ENCODE data around the gene SDCCAG8. TPM values are rescaled to one million over a fixed set of nuclear protein-coding genes. Genes with fewer than 3 reads are reported as not detected.

The SDCCAG8 gene
- total and polyA plus RNA-seq, 4 donors: 25.4 to 96.7 (median 48.2) TPM

DNA sequence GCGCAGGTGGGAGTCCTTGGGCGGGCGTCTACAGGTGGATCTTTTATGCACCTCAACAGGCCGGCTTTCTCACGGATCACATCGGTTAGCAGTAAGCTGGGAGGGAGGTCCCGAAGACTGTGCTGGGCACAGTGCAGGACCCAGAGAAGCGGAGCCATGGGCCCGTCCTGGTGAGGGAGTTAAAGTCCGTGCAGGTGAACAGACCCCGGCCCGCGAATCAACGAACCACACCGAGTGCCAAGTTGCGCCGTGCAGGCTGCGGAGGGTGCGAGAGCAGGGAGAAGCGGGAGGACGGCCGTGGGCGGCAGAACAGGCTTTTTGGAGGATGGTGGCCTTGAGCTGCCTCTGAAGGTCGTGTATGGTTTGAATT, 233.3 kb downstream of the SDCCAG8 start:
- Histone ChIP-seq H3K4me3 (no peak overlapping the region), H3K27me3 (ENCODE audit: control insufficient read depth in 3 of 3, insufficient read depth in 3 of 3, low read length in 2 of 3) (no peaks in the 10 kb centered on the region), H3K27ac (ENCODE audit: low read depth in 1 of 2, low read length in 1 of 2) (no peak overlapping the region), H3K4me1 (ENCODE audit: control insufficient read depth in 5 of 5, insufficient read depth in 5 of 5, low read length in 5 of 5) (no peaks in the 10 kb centered on the region), H3K9me3 (ENCODE audit: control insufficient read depth in 4 of 4, insufficient read depth in 3 of 4, low read length in 3 of 4) (no peaks in the 10 kb centered on the region), H3K9ac (ENCODE audit: insufficient read depth in 1 of 2, low read length in 2 of 2) (no peak overlapping the region), H3K36me3 (ENCODE audit: control insufficient read depth in 4 of 4, insufficient read depth in 4 of 4, low read length in 4 of 4) (peaks cover 0 to 16% (median 6%) of the 10 kb centered on the region in 4 donors)
- DNase-seq (no peak), ATAC-seq (ENCODE audit: insufficient read depth, low FRiP score) (no peak)
- WGBS, 2 donors: 96% methylated on average over 24 of the region's 24 CpGs
- no peak for TF ChIP-seq CTCF (IDR thresholded peaks at IDR 0.05; ENCODE audit: control extremely low read depth, extremely low read depth)

DNA sequence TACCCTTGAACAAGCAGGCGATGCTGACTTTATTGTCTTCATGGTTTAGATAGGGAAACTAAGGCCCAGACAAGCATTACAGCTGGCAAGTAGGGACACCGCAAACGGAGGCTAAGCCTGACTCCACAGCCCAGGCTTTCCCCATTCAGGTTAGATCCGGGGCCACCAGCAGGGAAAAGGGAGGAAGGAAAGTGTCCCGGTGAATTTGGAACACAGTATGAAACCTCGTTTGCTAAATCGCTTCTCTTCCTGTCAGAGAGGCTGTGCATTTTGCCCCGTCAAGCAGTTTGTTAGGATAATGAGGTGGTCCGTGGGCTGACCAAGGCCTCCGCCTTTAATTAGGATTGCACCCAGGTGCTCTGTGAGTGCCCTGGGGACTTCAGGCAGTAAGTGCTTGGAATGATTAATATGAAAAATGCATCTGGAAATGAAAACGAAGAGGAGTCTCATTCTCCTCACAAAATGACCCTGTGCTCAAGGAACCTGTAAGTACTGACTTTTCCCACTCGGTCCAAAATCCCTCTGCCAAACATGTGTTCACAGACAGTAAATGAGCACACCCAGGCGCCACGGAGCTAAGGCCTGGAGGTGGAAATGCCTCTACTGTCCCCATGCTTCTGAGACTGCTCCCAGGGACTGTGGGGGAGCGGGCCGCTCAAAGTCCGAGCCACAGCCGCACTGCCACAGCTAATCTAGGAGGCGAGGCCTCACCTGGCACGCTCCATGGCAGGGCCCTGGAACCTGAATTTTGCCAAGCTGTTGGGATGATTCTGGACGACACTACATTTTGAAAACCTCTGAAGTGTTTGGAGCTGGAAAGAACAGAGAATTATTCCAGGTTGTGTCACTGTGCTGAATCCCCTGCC, 234.1 kb downstream of the SDCCAG8 start:
- Histone ChIP-seq H3K4me3 (no peak overlapping the region), H3K9me3 (ENCODE audit: control insufficient read depth in 4 of 4, insufficient read depth in 3 of 4, low read length in 3 of 4) (no peaks in the 10 kb centered on the region), H3K27me3 (ENCODE audit: control insufficient read depth in 3 of 3, insufficient read depth in 3 of 3, low read length in 2 of 3) (no peaks in the 10 kb centered on the region), H3K4me1 (ENCODE audit: control insufficient read depth in 5 of 5, insufficient read depth in 5 of 5, low read length in 5 of 5) (peaks cover 0 to under 1% (median 0%) of the 10 kb centered on the region in 5 donors), H3K36me3 (ENCODE audit: control insufficient read depth in 4 of 4, insufficient read depth in 4 of 4, low read length in 4 of 4) (peaks cover 0 to 16% (median 6%) of the 10 kb centered on the region in 4 donors), H3K9ac (ENCODE audit: insufficient read depth in 1 of 2, low read length in 2 of 2) (no peak overlapping the region), H3K27ac (ENCODE audit: low read depth in 1 of 2, low read length in 1 of 2) (no peak overlapping the region)
- 91 to 94% methylated on average over 21 of the region's 21 CpGs for WGBS, 2 donors
- DNase-seq: no peak
- no peak for TF ChIP-seq CTCF (IDR thresholded peaks at IDR 0.05; ENCODE audit: control extremely low read depth, extremely low read depth)
- no peak for ATAC-seq (ENCODE audit: insufficient read depth, low FRiP score)

GRCh38 chr1:243490748-243491686, 235.2 kb downstream of the SDCCAG8 start:
- peak overlapping the region in 1 of 2 donors; percentile 62 for H3K27ac ChIP-seq (ENCODE audit: low read depth in 1 of 2, low read length in 1 of 2)
- no peaks in the 10 kb centered on the region for H3K9me3 ChIP-seq (ENCODE audit: control insufficient read depth in 4 of 4, insufficient read depth in 3 of 4, low read length in 3 of 4)
- WGBS, 2 donors: 78 to 81% methylated on average over 8 of the region's 8 CpGs
- peaks cover 0 to 5% (median 0%) of the 10 kb centered on the region in 5 donors for H3K4me1 ChIP-seq (ENCODE audit: control insufficient read depth in 5 of 5, insufficient read depth in 5 of 5, low read length in 5 of 5)
- ATAC-seq (ENCODE audit: insufficient read depth, low FRiP score): no peak
- no peak for TF ChIP-seq CTCF (IDR thresholded peaks at IDR 0.05; ENCODE audit: control extremely low read depth, extremely low read depth)
- DNase-seq: peak in 2 of 3 donors; percentile 39 to 56
- no peak overlapping the region for H3K4me3 ChIP-seq
- no peaks in the 10 kb centered on the region for H3K27me3 ChIP-seq (ENCODE audit: control insufficient read depth in 3 of 3, insufficient read depth in 3 of 3, low read length in 2 of 3)
- peaks cover 0 to 20% (median 6%) of the 10 kb centered on the region in 4 donors for H3K36me3 ChIP-seq (ENCODE audit: control insufficient read depth in 4 of 4, insufficient read depth in 4 of 4, low read length in 4 of 4)
- no peak overlapping the region for H3K9ac ChIP-seq (ENCODE audit: insufficient read depth in 1 of 2, low read length in 2 of 2)
